Choroid plexus epithelial cell (primary cell): ENCODE results near the gene TBC1D9B.

Source experiments
- DNase-seq: peaks from one replicate; pipeline ENCODE4 v3.0.0-alpha.2; 2010; ENCODE audit warnings: low read depth
- H3K4me3 ChIP-seq: 2 replicates; pipeline ENCODE4 v1.5.1; 2011; ENCODE audit warnings: low read depth, mild to moderate bottlenecking, control low read depth, low read length, moderate library complexity
- CTCF ChIP-seq: conservative IDR thresholded peaks from 2 replicates; pipeline ENCODE4 v1.5.1; 2011; ENCODE audit warnings: low read depth, mild to moderate bottlenecking, control low read depth, inconsistent platforms, low read length, moderate library complexity

TBC1D9B gene

GRCh38 chr5:179902763-179903158, 4.9 kb downstream of the TBC1D9B start:
- no peak for DNase-seq
- no peak for TF ChIP-seq CTCF
- no peak overlapping the region for H3K4me3 ChIP-seq

GRCh38 chr5:179901915-179902762, 5.6 kb downstream of the TBC1D9B start:
- H3K4me3 ChIP-seq, result no peak overlapping the region
- DNase-seq, result no peak
- TF ChIP-seq CTCF, result no peak

GRCh38 chr5:179901462-179901861, 6.2 kb downstream of the TBC1D9B start:
- no peak for DNase-seq
- H3K4me3 ChIP-seq, result no peak overlapping the region
- no peak for TF ChIP-seq CTCF

GRCh38 chr5:179900711-179901110, 7.0 kb downstream of the TBC1D9B start:
- H3K4me3 ChIP-seq, result no peak overlapping the region
- DNase-seq, result no peak
- TF ChIP-seq CTCF, result no peak

GRCh38 chr5:179900206-179900605, 7.5 kb downstream of the TBC1D9B start:
- no peak for DNase-seq
- H3K4me3 ChIP-seq, result no peak overlapping the region
- no peak for TF ChIP-seq CTCF

- no peak overlapping the region for H3K4me3 ChIP-seq
- no peak for DNase-seq
- TF ChIP-seq CTCF, result no peak
Observed at GRCh38 chr5:179895861-179896260, 11.8 kb downstream of the TBC1D9B start.
